HepG2 (cell line): ENCODE data around the gene SDHAF3. TPM values are rescaled to one million over a fixed set of nuclear protein-coding genes. Genes with fewer than 3 reads are reported as not detected.

Experiments
- ATAC-seq: fragments of 200-7000 bp; cut with Tn5 transposase; 3 replicates; pipeline ENCODE4 v1.9.1; 2020; ENCODE audit warnings: mild to moderate bottlenecking, moderate library complexity
- BruUV-seq: library from RNA; stranded (reverse); fragments of 400-500 nt; replicated peaks from 2 replicates; lab custom pipeline; 2021; lab: Mats Ljungman, UMichigan
- CTCF ChIA-PET: fragments of 300-600 bp; formaldehyde crosslinking; extraction: SDS; loops from one replicate; lab custom pipeline; 2021; ENCODE audit warnings: low total read pairs, inconsistent platforms, low intra/inter-chr PET ratio; lab: Yijun Ruan, JAX
- POLR2A ChIA-PET: fragments of 350-600 bp; sonication (Branson Sonifier 250); formaldehyde crosslinking; loops from one replicate; lab custom pipeline; 2020; ENCODE audit warnings: antibody characterized with exemption, inconsistent platforms; lab: Yijun Ruan, JAX
- DNase-seq: peaks from one replicate; pipeline ENCODE4 v3.0.0-alpha.2; 2015; ENCODE audit warnings: low spot score
- FAIRE-seq: peaks from 3 replicates; lab custom pipeline; 2011; peaks lifted over from hg19 to GRCh38; lab: Jason Lieb, UNC
- H2AFZ ChIP-seq: one replicate; pipeline ENCODE4 v1.6.1; 2011; ENCODE audit warnings: low read length, inconsistent platforms
- H3K27ac ChIP-seq: fragments of 300-600 bp; 3 replicates; pipeline ENCODE4 v1.8.0; 2011; ENCODE audit warnings: mixed run types, mild to moderate bottlenecking, mixed read lengths, low read length, inconsistent platforms; ENCODE audit not compliant: insufficient read depth; ENCODE audit errors: extremely low read length
- H3K27me3 ChIP-seq, 2 experiments: fragments of 200-600 bp in 1 of 2; 2 replicates in 1 of 2; 3 replicates in 1 of 2; pipeline versions ENCODE4 v1.6.0 to v1.8.0; 2011; ENCODE audit warnings: low read length in 2 of 2, mild to moderate bottlenecking in 2 of 2, moderate library complexity in 2 of 2, inconsistent platforms in 1 of 2; ENCODE audit not compliant: insufficient read depth in 2 of 2, control insufficient read depth in 1 of 2
- H3K36me3 ChIP-seq, 2 experiments: fragments of 200-600 bp in 1 of 2; replicated peaks in 1 of 2; 2 replicates in 1 of 2; 3 replicates in 1 of 2; pipeline versions ENCODE4 v1.5.1 to v1.8.0; 2011; ENCODE audit warnings: low read length in 2 of 2, inconsistent platforms in 1 of 2; ENCODE audit not compliant: insufficient read depth in 2 of 2, control insufficient read depth in 1 of 2
- H3K4me1 ChIP-seq: 2 replicates; pipeline ENCODE4 v1.5.1; 2012; ENCODE audit warnings: low read length, inconsistent platforms; ENCODE audit not compliant: insufficient read depth
- H3K4me2 ChIP-seq: 2 replicates; pipeline ENCODE4 v1.6.0; 2011; ENCODE audit warnings: low read depth, low read length, inconsistent platforms
- H3K4me3 ChIP-seq, 3 experiments: fragments of 200-600 bp in 1 of 3; sonication (generic), shearing (Covaris generic) in 1 of 3; replicated peaks in 1 of 3; 2 replicates each; pipeline ENCODE4 v1.5.1; 2011 to 2016; ENCODE audit warnings: low read length in 3 of 3, inconsistent platforms in 2 of 3, low read depth in 2 of 3, mild to moderate bottlenecking in 2 of 3, control low read depth in 1 of 3, mixed read lengths in 1 of 3; ENCODE audit not compliant: insufficient read depth in 1 of 3
- H3K79me2 ChIP-seq: one replicate; pipeline ENCODE4 v1.6.1; 2011; ENCODE audit warnings: low read length, inconsistent platforms; ENCODE audit not compliant: insufficient read depth
- H3K9ac ChIP-seq: 2 replicates; pipeline ENCODE4 v1.6.0; 2011; ENCODE audit warnings: mild to moderate bottlenecking, low read depth, low read length, inconsistent platforms; ENCODE audit not compliant: insufficient read depth
- H3K9me3 ChIP-seq: 2 replicates; pipeline ENCODE4 v1.5.1; 2012; ENCODE audit warnings: mild to moderate bottlenecking, low read length
- H4K20me1 ChIP-seq: 2 replicates; pipeline ENCODE4 v1.6.0; 2011; ENCODE audit warnings: inconsistent platforms, mild to moderate bottlenecking, low read length, moderate library complexity; ENCODE audit not compliant: insufficient read depth
- CHCHD3 ChIP-seq: sonication (generic); formaldehyde crosslinking; IDR thresholded peaks from 2 replicates; pipeline ENCODE4 v1.8.0; 2022; ENCODE audit warnings: mild to moderate bottlenecking, missing genetic modification reagents, moderate library complexity
- DMAP1 ChIP-seq: IDR thresholded peaks from 2 replicates; pipeline ENCODE4 v1.6.1; 2016
- KAT8 ChIP-seq: IDR thresholded peaks from 2 replicates; pipeline ENCODE4 v1.6.1; 2016; ENCODE audit warnings: missing genetic modification reagents, missing compliant biosample characterization
- KDM2A ChIP-seq: sonication (generic); formaldehyde crosslinking; IDR thresholded peaks from 2 replicates; pipeline ENCODE4 v1.4.0; 2020; ENCODE audit warnings: low read depth, missing genetic modification reagents, borderline replicate concordance
- NR2F2 ChIP-seq: IDR thresholded peaks from 2 replicates; pipeline ENCODE4 v1.6.1; 2012; ENCODE audit warnings: low read depth, inconsistent platforms, borderline replicate concordance
- RBAK ChIP-seq: sonication (generic); formaldehyde crosslinking; IDR thresholded peaks from 2 replicates; pipeline ENCODE4 v1.5.1; 2020; ENCODE audit warnings: mild to moderate bottlenecking, missing genetic modification reagents
- U2AF2 ChIP-seq: fragments of 200-400 bp; formaldehyde crosslinking; IDR thresholded peaks from 2 replicates; pipeline ENCODE4 v1.6.1; 2017; ENCODE audit warnings: low read depth, mild to moderate bottlenecking, low read length
- XRCC5 ChIP-seq: fragments of 200-400 bp; formaldehyde crosslinking; optimal IDR thresholded peaks from 2 replicates; pipeline ENCODE3; 2017; ENCODE audit warnings: mild to moderate bottlenecking, low read length
- ZBTB14 ChIP-seq: sonication (generic); formaldehyde crosslinking; IDR thresholded peaks from 2 replicates; pipeline ENCODE4 v1.4.0; 2020; ENCODE audit warnings: missing genetic modification reagents
- ZFX ChIP-seq: sonication (generic); formaldehyde crosslinking; IDR thresholded peaks from 2 replicates; pipeline ENCODE4 v1.4.0; 2020; ENCODE audit warnings: mild to moderate bottlenecking, low read depth, missing genetic modification reagents, moderate library complexity
- ZNF260 ChIP-seq: sonication (generic); formaldehyde crosslinking; IDR thresholded peaks from 2 replicates; pipeline ENCODE4 v1.4.0; 2020; ENCODE audit warnings: missing genetic modification reagents, low read depth, mild to moderate bottlenecking, borderline replicate concordance
- ZNF44 ChIP-seq: sonication (generic); formaldehyde crosslinking; IDR thresholded peaks from 2 replicates; pipeline ENCODE4 v1.5.1; 2020; ENCODE audit warnings: mild to moderate bottlenecking, missing genetic modification reagents
- ZNF552 ChIP-seq: sonication (generic); formaldehyde crosslinking; IDR thresholded peaks from 2 replicates; pipeline ENCODE4 v1.9.0; 2022; ENCODE audit warnings: missing genetic modification reagents, mild to moderate bottlenecking, borderline replicate concordance
- ZNF580 ChIP-seq: IDR thresholded peaks from 2 replicates; pipeline ENCODE4 v1.6.1; 2016; ENCODE audit warnings: low read depth, borderline replicate concordance
- ZNF720 ChIP-seq: sonication (generic); formaldehyde crosslinking; IDR thresholded peaks from 2 replicates; pipeline ENCODE4 v1.4.0; 2020; ENCODE audit warnings: missing genetic modification reagents
- WGBS: methylation state at CpG from one replicate; pipeline ENCODE4 v1.1.6; 2017; ENCODE audit warnings: low lambda C conversion rate; 5-methylcytosine and 5-hydroxymethylcytosine counted together
- in situ Hi-C: cut with HindIII; loops from 2 replicates; pipeline ENCODE4 v1.10.0; 2017; ENCODE audit warnings: low pct_unique_long_range_greater_than_20kb; ENCODE audit not compliant: extremely low pct_ligation_motif_present
- intact Hi-C: fragments of 100-400 bp; cut with micrococcal nuclease; formaldehyde crosslinking; loops from one replicate; pipeline ENCODE4 v1.10.0; 2022; ENCODE audit not compliant: unreplicated experiment
- polyA plus RNA-seq, 8 experiments: library from polyadenylated mRNA; depleted of rRNA in 3 of 8; stranded (reverse) in 7 of 8; unstranded in 1 of 8; fragments of >200 nt; fragmentation: Illumina TruSeq in 4 of 8; extraction: Trizol in 4 of 8; gene quantifications; 2 replicates each; pipeline versions ENCODE4 v1.2.1 to v1.2.3, GENCODE V29; 2011 to 2016; ENCODE audit warnings: low read depth in 4 of 8, missing spikeins in 1 of 8, mixed read lengths in 1 of 8; ENCODE audit not compliant: insufficient read depth in 1 of 8
- total RNA-seq, 5 experiments: library from RNA; depleted of rRNA; stranded (reverse); fragments of >200 nt; fragmentation: Illumina TruSeq; extraction: Trizol; gene quantifications; 2 replicates each; pipeline ENCODE4 v1.2.3, GENCODE V29; 2016; ENCODE audit warnings: low read depth in 1 of 5
- TF ChIP-seq, protein P1 (sequence below): sonication (generic); formaldehyde crosslinking; IDR thresholded peaks from 2 replicates; pipeline ENCODE4 v1.4.0; 2020; ENCODE audit warnings: mild to moderate bottlenecking, missing genetic modification reagents
- TF ChIP-seq, protein P2 (sequence below): sonication (generic); formaldehyde crosslinking; IDR thresholded peaks from 2 replicates; pipeline ENCODE4 v1.5.0; 2020; ENCODE audit warnings: mild to moderate bottlenecking, missing genetic modification reagents
- TF ChIP-seq, protein P3 (sequence below): sonication (generic); formaldehyde crosslinking; IDR thresholded peaks from 2 replicates; pipeline ENCODE4 v1.4.0; 2020; ENCODE audit warnings: missing genetic modification reagents
- TF ChIP-seq, protein P4 (sequence below): sonication (generic); formaldehyde crosslinking; IDR thresholded peaks from 2 replicates; pipeline ENCODE4 v1.4.0; 2020; ENCODE audit warnings: low read depth, mild to moderate bottlenecking, missing genetic modification reagents

The SDHAF3 gene
- total and polyA plus RNA-seq, 2 of the 13 experiments (the other 11 are each of a cell fraction or from before 2014, with no cell fraction given) = 15.2 to 32.6 TPM

GRCh38 chr7:97104719-97105238 is 12.7 kb upstream of the SDHAF3 start:
- DNase-seq (peak; percentile 65), ATAC-seq (peak; percentile 99), FAIRE-seq (peak; percentile 63)
- no peak overlapping the region for H3K9ac ChIP-seq
- no peaks in the 10 kb centered on the region for H3K36me3 ChIP-seq
- ChIA-PET CTCF (interaction anchor here (0.7 to 3.5 kb wide), 5 partner anchors 74 to 741 kb away, joined by 3 to 47 read pairs (median 8); no protein-coding TSS in a partner anchor), POLR2A (no interaction called here)
- in situ Hi-C loops (no loop called here), intact Hi-C loops (loop anchor here (1.0 to 2.0 kb wide), 4 partner anchors 75 to 740 kb away; no protein-coding TSS in a partner anchor)
- H3K4me1 ChIP-seq = no peaks in the 10 kb centered on the region; the same call in 1 of the 2 replicates
- no peaks in the 10 kb centered on the region for H3K79me2 ChIP-seq
- no TSS peak for BruUV-seq
- H3K27me3 ChIP-seq = peaks cover 0 to 3% of the 10 kb centered on the region in 2 experiments; a peak in 1 of 5 replicates
- H3K4me3 ChIP-seq = no peak overlapping the region; a peak in 1 of 6 replicates
- 5% methylated on average over 8 of the region's 8 CpGs for WGBS
- peak overlapping the region; percentile 36; the same call in 1 of the 2 replicates for H3K4me2 ChIP-seq
- peaks cover 6% of the 10 kb centered on the region; the same call in 1 of the 2 replicates for H3K9me3 ChIP-seq
- no peaks in the 10 kb centered on the region for H4K20me1 ChIP-seq
- H2AFZ ChIP-seq = no peak overlapping the region
- H3K27ac ChIP-seq = no peak overlapping the region
- TF ChIP-seq RBAK (CRISPR knock-in tag) (no peak), KDM2A (CRISPR knock-in tag) (peak; percentile 32; the same call in 1 of the 2 replicates), ZBTB14 (CRISPR knock-in tag) (no peak), U2AF2 (no peak), KAT8 (CRISPR knock-in tag) (0 out of 2 replicates have a peak, but pooled peaks have one; percentile 26), ZNF552 (CRISPR knock-in tag) (no peak), ZNF720 (CRISPR knock-in tag) (no peak), CHCHD3 (CRISPR knock-in tag) (no peak), NR2F2 (no peak), DMAP1 (no peak), ZNF260 (CRISPR knock-in tag) (no peak), ZFX (CRISPR knock-in tag) (0 out of 2 replicates have a peak, but pooled peaks have one; percentile 22), ZNF580 (CRISPR knock-in tag) (0 out of 2 replicates have a peak, but pooled peaks have one; percentile 66), XRCC5 (peak; percentile 41), ZNF44 (CRISPR knock-in tag) (no peak)
- TF ChIP-seq, protein P1, sequence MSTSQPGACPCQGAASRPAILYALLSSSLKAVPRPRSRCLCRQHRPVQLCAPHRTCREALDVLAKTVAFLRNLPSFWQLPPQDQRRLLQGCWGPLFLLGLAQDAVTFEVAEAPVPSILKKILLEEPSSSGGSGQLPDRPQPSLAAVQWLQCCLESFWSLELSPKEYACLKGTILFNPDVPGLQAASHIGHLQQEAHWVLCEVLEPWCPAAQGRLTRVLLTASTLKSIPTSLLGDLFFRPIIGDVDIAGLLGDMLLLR = no peak
- TF ChIP-seq, protein P2, sequence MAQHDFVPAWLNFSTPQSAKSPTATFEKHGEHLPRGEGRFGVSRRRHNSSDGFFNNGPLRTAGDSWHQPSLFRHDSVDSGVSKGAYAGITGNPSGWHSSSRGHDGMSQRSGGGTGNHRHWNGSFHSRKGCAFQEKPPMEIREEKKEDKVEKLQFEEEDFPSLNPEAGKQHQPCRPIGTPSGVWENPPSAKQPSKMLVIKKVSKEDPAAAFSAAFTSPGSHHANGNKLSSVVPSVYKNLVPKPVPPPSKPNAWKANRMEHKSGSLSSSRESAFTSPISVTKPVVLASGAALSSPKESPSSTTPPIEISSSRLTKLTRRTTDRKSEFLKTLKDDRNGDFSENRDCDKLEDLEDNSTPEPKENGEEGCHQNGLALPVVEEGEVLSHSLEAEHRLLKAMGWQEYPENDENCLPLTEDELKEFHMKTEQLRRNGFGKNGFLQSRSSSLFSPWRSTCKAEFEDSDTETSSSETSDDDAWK (CRISPR knock-in tag) = no peak
- TF ChIP-seq, protein P3, sequence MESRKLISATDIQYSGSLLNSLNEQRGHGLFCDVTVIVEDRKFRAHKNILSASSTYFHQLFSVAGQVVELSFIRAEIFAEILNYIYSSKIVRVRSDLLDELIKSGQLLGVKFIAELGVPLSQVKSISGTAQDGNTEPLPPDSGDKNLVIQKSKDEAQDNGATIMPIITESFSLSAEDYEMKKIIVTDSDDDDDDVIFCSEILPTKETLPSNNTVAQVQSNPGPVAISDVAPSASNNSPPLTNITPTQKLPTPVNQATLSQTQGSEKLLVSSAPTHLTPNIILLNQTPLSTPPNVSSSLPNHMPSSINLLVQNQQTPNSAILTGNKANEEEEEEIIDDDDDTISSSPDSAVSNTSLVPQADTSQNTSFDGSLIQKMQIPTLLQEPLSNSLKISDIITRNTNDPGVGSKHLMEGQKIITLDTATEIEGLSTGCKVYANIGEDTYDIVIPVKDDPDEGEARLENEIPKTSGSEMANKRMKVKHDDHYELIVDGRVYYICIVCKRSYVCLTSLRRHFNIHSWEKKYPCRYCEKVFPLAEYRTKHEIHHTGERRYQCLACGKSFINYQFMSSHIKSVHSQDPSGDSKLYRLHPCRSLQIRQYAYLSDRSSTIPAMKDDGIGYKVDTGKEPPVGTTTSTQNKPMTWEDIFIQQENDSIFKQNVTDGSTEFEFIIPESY = no peak
- TF ChIP-seq, protein P4, sequence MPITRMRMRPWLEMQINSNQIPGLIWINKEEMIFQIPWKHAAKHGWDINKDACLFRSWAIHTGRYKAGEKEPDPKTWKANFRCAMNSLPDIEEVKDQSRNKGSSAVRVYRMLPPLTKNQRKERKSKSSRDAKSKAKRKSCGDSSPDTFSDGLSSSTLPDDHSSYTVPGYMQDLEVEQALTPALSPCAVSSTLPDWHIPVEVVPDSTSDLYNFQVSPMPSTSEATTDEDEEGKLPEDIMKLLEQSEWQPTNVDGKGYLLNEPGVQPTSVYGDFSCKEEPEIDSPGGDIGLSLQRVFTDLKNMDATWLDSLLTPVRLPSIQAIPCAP (CRISPR knock-in tag) = no peak
